CD4-positive, alpha-beta T cell treated with Interleukin-6 for 4 hours (primary cell): ENCODE results near the gene EGR4.

Experiments
- DNase-seq: peaks from one replicate; pipeline ENCODE4 v3.0.0-alpha.2; 2020; ENCODE audit warnings: mixed read lengths

EGR4 gene

DNA sequence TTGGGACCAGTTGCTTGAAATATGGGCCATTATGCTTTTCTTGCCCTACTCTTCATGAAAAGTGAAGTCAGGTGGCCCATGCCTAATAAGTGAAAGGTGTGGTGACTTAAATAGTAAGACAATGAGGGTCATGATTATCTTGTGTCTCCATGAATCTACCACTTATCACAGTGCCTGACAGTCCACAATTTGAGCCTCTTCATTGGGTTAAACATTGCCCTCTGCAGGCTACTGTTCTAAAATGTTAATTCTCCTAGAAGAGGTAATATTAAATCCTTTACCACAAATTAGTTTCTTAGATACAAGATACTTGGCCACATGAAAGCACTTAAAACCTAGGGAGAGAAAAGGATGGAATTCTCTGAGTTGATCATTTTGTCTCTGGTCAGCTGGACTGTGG lies 4.0 kb downstream of the EGR4 start:
- DNase-seq, result no peak

DNA sequence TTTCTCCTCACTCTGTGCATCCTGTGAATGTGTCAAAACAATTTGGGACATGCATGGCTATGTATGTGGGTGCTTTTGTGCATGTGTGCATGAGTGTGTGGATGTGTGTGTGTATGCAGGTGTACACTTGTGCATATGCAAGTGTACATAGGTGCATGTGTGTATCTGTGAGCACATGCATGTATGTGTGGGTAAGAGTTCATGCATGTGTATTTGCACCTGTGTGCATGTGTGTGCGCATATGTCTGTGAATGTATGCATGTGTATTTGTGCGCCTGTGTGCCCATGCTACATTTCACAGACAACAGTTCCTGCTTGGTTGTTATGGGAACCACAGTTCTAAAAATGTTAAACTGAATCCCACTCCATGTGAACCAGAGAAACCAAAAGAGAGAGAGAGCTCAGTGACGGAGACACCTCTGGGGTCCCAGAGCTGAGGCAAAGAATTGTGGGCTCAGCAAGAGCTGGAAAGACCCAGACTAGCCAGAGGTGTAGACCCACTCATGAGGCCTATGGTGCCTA lies 7.2 kb downstream of the EGR4 start:
- no peak for DNase-seq

DNA sequence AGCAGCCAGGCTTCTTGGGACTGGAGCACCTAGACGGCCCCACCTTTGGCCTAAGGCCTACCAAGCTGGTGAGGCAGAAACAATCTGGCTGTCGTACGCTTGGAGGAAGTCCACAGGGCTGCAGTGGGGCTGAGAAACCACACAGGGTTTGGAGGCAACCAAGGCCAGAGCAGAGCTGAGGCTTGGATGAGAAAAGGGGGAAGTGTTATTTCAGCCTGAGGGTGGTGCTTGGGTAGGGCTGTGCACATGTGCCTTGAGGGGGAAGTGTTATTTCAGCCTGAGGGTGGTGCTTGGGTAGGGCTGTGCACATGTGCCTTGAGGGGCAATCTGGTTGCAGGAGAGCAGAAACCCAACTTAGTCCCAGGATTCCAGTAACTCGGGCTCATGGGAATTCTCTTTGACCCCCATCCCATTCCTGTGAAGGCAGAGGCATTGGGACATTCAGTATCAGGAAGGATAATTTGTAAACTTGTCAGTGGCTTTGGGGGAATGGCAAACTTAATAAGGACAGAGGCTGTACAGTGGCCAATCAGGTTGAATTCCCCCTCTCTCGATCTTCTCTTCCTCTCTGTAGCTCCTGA lies 8.1 kb downstream of the EGR4 start:
- no peak for DNase-seq

DNA sequence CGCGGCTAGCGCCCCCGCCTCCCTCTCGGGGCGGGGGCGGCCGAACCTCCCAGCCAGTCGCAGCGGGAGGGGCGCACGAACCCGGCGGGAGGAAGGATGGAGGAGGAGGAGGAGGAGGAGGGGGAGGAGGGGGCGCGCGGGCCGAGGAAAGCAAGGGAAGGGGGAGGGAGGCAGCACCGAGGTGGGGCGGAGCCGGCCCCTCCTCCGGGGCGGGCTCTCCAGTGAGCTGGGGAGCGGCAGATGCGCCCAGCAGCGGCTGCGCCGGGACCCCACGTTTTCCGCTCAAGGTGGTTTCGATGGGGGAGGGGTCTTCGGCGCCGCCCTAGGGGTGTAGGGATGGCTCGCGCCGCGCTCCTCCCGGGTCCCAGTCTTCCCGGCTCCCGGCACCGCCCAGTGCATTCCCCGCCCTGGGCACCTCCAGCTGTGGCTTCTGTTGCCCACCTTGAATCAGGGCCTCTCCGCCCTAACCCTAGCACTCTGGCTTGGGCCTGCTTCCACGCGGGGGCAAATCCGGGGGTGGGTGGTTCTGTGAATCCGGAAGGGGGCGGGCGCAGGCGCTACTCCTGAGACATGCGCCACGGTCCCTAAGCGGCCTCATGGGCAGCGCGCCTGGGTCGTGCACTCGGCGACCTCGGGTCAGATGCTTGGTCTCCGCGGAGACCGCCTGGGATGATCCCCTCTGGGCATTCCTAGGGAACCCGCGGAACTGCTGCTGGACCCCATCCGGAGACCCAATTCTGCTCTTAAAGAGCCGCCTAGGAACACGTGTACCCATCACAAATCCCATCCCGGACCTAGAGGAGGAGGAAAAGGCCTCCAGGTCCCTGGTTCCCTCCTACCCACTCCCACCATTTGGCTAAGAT lies 8.8 kb downstream of the EGR4 start, which contains the start of gene FBXO41:
Gene FBXO41 (minus strand): TSS at position 183 of the 863 bp plus-strand sequence. CDS start 14,848 bp downstream, outside the sequence.
- DNase-seq, result peak; percentile 85

DNA sequence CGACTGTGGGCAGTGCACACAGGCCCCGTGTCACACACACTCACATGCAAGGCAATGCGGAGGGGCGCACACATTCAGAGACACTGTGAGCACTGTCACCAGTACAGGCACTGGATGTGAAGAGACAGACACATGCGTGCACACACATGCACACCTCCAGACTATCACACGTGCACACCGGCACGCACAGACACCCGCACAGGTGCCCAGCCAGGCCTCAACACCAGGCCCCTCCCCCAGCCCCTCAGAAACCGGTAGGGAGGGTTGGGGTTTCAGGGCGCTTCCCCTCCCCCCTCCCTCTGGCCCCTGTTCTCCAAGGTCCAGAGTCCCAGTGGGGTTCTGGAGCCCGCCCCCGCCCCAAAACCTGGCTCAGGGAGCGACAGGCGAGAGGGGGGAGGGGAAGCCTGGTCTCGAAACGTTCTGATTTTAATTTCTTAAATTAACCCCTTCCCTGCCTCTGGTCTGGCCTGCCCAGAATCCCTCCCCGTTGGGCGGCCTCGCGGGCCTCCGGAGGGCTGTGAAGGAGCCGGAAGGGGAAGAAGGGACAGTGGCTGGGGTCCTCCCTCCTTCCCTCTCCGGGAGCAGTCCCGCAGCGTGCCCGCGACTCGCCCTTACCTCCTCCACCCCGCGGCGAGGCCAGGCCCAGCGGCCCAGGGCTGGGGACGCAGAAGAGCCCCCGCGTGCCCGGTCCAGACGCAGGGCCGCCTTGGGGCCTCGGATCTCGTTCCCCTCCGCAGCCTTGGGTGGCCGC lies 9.6 kb downstream of the EGR4 start:
- peak; percentile 28 for DNase-seq

DNA sequence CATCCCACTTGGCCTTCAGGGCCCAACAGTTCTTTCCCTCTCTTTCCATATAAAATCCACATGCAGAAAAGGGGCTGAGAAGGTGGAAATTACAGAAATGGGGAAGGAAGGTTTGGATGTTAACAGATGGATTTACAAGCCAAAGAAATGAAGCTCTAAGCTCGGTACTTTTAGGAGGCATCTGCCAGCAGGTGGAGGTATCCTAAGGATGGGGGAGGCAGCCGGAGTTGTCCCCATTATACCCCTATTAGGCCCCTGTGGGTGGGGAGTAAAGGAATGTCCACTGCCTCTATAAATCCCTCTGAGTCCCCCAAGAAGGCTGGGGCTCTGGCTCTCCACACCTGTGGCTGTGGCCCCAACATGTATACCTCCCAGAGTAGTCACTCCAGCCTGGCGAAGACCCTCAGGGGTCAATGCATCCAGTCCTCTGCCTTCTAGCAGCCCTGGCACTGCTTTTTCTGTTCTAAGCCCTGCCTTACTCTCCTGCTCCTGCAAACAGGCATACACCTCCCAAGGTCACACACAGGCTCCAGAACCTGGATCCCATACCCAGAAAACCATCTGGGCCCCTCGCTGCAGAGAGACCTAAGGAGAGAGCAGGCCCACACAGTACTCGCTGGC lies 10.3 kb downstream of the EGR4 start:
- DNase-seq, result no peak

DNA sequence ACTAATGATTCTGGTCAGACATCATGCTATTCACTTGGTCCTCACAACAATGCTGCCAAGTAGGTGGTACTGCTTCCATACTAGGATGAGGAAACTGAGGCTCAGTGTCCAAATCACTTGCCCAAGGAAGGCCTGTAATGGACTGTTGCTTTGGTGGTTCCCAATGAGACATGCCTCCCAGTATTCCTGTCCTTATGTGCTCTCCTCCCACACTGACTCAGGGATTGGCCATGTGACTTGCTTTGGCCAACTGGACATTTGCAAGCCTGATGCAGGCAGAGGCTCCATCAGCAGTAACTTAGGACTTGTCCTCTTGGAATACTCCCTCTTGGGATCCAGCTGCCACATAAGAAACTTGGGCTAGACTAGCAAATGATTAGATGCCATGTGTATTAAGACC lies 12.1 kb downstream of the EGR4 start:
- DNase-seq, result no peak

DNA sequence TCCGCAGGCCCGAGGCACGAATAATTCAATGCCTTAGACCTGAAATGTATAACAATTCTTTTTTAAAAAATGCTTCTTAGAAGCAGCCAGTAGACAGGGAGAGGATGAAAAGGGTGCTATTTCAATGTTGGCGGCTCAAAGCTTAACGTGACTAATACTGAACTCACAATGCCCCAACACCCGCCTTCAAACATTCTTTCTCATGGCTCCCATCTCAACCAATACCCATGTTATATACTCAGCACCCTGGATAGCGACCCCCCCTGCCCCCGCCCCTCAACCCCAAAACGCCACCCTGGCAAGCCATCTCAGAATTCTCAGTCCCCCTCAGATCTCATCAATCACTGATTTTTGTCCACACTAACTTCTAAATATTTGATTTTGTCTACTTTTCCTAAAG lies 13.5 kb downstream of the EGR4 start:
- DNase-seq, result no peak

DNA sequence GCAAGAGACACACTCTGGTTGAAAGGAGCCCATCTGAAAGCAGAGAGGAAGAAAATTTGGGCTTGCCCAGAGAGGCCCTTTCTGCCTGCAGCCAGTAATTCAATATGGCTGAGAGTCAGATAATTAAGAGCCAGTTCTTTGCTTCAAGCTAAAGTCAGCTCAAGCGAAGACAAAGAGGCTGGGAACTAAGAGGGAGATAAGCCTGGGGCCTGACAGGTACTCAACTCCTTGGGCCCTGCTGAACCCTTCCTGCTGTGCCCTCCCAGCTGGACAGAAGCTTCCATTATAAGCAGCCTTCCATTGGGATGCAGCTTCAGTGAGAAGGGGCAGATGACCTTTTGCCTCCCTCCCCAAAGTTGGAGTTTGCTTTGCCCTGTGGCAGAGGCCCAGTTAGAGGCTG lies 21.1 kb downstream of the EGR4 start:
- DNase-seq, result no peak

DNA sequence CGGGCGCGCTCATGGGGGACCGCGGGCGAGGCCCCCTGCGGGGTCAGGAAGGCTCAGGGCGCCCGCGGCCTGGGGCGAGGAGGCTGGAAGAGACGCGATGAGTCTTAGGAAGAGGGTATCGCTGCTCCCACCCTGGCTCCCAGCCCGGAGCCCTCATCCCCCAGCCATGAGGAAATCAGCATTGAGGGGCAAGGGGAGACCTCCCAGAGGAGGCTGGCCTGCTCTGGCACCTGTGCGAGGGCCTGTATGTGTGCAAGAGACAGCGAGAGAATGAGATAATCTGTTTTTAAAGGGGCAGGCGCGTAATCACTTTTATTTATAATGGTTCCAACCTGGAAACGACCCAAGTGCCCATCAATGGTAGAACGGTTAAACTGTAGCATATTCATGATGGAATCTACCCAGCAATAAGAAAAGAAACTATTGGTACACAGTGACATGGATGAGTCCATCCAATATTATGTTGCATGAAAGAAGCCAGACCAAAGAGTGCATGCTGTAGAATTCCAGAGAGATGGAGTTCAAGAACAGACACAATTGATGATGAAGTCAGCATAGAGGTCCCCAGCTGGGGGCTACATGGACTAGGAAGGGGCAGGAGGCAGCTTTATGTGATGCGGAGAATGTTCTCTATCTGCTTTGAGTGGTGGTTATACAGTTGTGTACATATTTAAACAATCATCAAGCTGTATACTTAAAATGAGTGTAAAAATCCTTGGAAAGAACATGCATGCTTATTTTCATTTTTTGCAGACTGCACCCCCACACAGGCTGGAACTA lies 23.5 kb downstream of the EGR4 start:
- DNase-seq, result no peak

DNA sequence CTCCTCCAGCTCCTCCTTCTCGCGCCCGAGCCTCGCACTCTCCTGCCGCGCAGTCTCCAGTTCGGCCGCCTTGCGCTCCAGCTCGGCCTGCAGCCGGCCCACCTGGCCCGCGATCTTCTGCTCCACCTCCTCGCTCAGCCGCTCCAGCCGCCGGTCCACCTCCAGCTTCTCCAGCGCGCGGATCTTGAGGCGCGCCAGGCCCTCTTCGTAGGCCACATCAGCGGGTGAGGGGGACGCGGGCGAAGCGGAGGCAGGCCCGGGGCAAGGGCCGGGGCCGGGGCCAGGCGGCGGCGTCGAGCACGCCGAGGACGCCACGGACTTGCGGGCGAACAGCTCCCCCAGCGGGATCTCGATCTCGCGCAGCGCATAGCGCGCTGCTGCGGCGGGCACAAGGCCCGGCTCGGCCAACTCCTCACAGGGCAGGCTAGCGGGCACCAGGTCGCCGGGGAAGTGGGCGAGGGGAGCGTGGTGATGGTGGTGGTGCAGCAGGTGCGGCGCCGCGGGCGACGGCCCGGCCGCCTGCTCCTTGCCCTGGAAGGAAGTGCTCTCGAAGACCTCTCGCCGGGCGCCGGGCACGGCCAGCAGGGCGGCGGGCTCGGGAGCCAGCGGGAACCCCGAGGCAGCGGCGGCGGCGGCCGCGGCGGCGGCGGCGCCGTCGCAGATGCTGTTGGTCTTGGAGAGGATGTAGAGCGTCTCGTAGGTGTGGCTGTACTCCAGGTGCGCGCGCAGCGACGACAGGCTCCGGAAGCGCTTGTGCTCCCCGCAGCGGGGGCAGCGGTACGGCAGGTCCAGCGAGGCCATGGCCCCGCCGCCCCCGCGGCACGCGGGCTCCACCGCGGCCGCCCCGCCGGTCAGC lies 24.3 kb downstream of the EGR4 start:
- peak; percentile 88 for DNase-seq

DNA sequence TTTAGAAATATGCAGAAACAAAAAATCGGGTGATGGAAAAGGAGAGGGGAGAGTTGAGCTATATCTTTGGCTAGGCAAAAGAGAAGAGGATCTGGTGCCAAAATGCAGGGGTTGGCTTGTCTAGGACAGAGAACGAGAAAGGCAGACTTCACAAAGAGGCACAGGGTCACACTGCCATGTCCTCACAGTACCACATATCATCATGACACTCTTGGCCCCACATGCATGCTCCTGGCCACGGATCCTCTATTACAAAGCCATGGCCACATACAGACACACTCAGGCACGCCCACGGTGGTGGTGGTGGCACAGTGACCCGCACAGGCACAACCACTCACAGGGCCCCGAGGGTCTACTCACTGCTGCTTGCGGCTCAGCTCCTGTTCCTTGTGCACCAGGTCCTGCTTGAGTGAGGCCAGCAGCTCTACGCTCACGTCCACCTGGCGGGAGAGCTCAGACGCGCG lies 24.9 kb downstream of the EGR4 start:
- no peak for DNase-seq

DNA sequence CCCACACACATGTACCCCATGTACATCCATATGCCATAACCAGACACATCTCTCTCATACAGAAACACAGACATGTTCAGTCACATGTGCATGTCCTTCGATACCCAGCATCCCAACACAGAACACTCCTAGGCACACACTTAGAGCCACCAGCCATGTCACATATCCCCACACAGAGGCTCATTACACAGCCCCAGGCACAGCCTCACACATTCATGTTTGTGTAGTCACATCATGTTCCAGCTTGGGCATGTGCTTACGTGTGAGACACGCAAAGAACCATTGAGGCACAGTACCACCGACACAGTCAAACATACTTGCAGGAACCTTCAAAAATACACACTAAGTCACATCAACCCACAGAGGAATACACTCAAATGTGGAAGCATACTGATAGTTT lies 26.3 kb downstream of the EGR4 start:
- no peak for DNase-seq

DNA sequence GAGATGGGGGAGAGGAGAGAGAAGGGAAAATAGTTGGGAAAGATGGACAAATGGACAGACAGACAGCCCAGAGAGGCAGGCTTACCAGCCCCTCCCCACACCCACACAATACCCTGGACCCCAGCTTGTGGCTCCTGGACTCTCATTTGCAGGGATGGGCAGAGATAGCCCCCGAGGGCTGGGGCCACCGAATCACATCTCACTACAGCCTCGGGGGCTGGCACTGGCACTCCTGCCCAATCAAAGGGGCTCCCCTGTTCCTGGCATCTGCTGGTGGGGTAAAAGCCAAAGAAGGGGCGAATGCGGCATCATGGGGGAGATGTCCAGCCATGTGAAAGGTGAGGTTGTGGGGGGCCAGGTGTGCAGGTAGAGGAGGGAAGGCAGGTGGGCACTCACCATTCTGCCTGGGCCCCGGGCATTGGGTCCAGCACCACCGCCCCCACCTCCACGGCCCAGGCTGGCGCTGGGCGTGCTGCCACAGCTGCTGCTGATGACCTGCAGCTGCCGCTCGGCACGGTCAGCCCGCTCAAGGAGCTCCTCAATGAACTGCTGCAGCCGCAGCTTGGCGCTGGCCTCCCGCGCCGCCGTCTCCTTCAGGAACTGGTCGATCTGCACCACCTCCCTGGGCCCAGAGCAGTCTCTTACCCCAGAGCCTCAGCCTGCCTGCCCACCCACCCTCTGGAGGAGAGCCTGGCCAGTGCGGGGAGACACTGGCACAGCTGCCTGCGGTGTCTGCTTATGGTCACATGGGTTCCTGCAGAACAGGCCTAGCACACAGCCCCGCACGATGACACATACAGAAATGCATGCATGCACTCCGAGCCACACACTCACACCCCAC lies 27.1 kb downstream of the EGR4 start:
- no peak for DNase-seq

DNA sequence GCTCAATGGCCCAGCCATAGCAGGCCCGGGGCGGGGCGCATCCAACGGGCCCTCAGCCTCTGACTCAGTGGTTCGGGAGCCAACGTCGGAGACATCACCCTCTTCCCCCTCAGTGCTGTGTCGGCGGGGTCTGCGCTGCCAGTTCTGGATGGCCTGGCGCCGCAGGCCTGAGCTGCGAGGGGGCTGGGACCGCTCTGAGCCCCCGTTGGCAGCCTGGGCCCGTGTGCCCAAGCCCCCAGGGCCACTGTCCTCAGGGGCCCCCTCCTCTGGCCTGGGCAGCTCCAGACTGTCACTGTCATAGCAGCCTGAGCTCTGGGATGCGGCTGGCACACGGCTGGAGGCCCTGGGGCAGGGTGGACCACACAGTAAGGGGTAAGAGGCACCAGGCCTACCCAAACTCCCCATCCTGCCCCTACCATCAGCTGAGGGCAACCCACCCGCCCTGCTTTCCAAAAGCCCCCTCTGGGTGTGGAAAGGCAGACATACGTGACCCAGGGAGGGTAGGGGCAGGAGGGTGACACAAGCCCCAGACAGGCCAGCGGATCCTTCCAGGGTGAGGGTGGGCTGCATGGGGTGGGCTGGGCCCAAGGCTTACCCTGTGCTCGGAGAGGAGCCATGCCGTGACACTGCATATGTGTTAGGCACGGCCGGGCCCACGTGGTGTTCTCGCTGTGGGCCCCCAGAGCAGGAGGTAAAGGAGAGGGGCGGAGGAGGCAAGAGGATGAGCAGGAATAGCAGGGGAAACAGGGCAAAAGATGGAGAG lies 27.9 kb downstream of the EGR4 start:
- DNase-seq, result no peak

DNA sequence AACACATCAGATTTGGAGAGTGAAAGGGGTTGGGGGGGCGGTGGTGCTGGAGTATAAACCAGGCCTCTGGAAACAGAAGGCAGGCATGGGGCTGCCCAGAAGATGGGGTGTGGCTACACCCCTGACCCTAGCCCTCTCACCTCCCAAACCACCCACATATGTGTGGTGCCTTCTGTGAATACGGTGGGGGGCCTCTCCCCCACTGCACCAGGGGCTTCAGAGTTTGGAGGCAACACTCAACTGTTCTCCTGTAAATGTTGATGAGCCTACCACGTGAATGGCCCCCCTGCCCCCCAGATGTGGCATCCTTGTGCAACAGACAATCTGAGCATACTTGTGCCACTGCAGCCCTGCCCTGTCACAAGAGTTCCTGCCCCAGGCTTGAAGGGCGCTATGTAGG lies 28.6 kb downstream of the EGR4 start:
- no peak for DNase-seq

DNA sequence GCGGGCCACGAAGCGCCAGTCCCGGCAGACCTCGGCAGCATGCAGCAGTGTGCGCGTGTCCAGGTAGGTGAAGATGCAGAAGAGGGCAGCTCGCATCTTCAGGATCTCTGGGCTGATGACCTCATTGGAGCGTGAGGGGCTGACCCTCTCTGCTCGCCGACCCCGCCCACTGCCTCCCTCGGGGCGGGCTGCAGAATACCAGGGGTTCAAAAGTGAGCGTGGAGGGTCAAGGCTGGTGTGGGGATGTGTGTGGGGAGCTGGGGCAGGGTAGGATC lies 29.1 kb downstream of the EGR4 start:
- DNase-seq, result no peak

DNA sequence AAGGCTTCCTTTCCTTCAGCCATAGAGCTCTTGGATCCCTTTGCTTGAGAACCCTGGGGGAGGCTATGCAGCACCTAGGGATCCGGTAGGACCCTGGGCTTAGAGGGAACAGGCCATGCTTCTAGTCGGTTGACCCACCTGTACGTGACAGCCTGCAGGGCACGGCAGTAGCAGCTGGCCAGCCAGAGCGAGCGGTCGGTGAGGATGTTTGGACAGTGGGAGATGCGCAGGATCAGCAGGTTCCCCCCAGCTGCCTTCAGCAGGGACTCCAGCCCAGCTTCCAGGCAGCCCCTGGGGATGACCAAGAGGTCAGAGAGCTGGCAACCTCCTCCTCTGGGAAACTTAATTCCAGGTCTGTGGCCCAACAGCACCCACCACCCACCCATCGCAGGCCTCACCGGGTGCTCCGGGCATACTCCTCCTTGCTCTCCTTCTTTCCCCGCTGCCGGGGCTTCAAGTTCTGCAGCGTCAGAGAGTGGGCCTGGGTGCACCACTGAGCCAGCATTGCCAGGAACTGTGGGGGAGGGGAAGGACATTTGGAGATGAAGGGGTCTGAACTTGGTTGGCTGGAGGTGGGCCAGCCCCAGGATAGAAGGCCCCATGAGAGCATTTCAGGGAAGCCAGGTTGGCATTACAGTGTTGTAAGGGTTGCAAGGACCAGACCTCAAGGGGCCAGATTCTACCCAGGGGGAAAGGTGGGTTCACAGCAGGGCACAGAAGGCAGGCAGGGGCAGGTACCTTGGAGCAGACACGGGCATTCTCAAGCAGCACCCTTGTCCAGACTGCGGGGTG lies 29.6 kb downstream of the EGR4 start:
- no peak for DNase-seq
